ENCODE measurements around the gene CCM2L.

CCM2L gene

GRCh38 chr20:32062776-32063170, 52.5 kb downstream of the CCM2L start:
- Histone ChIP-seq H3K9me2 (replicated peaks; ENCODE audit: insufficient read depth, low read length) (no peaks in the 10 kb centered on the region), H4K20me1 (ENCODE audit: low read depth, low read length) (no peaks in the 10 kb centered on the region), H3K27ac (ENCODE audit: low read depth, low read length) (peak overlapping the region; percentile 59), H3F3A (ENCODE audit: insufficient read depth) (peaks cover 37% of the 10 kb centered on the region), H2AFZ (ENCODE audit: low read depth, low read length, severe bottlenecking) (no peak overlapping the region), H3K27me3 (ENCODE audit: low read length) (no peaks in the 10 kb centered on the region), H3K36me3 (ENCODE audit: low read length) (0 out of 2 replicates have a peak, but pooled peaks cover 3% of the 10 kb centered on the region), H3K4me3 (ENCODE audit: insufficient read depth, low read length, poor library complexity, severe bottlenecking) (no peak overlapping the region), H3K9me3 (ENCODE audit: insufficient read depth, low read length) (no peaks in the 10 kb centered on the region), H3K9ac (ENCODE audit: low read length) (peak overlapping the region; percentile 30; the same call in 1 of the 2 replicates), H3K79me2 (ENCODE audit: insufficient read depth, low read length) (peaks cover 28% of the 10 kb centered on the region), H3K4me2 (ENCODE audit: low read depth, low read length, poor library complexity, severe bottlenecking) (peak overlapping the region; percentile 27)
- TF ChIP-seq EZH2phosphoT487 (conservative IDR thresholded peaks at IDR 0.05; ENCODE audit: low read length) (no peak), CTCF (IDR thresholded peaks at IDR 0.05; ENCODE audit: insufficient read depth, low read length, poor library complexity, severe bottlenecking) (no peak)

GRCh38 chr20:32063695-32064094, 53.5 kb downstream of the CCM2L start:
- Histone ChIP-seq H3K27me3 (ENCODE audit: low read length) (no peaks in the 10 kb centered on the region), H3K36me3 (ENCODE audit: low read length) (0 out of 2 replicates have a peak, but pooled peaks cover 3% of the 10 kb centered on the region), H2AFZ (ENCODE audit: low read depth, low read length, severe bottlenecking) (no peak overlapping the region), H3K27ac (ENCODE audit: low read depth, low read length) (peak overlapping the region; percentile 59), H3K9me3 (ENCODE audit: insufficient read depth, low read length) (no peaks in the 10 kb centered on the region), H3K9ac (ENCODE audit: low read length) (no peak overlapping the region), H3K4me2 (ENCODE audit: low read depth, low read length, poor library complexity, severe bottlenecking) (no peak overlapping the region), H4K20me1 (ENCODE audit: low read depth, low read length) (no peaks in the 10 kb centered on the region), H3K79me2 (ENCODE audit: insufficient read depth, low read length) (peaks cover 27% of the 10 kb centered on the region), H3K9me2 (replicated peaks; ENCODE audit: insufficient read depth, low read length) (no peaks in the 10 kb centered on the region), H3F3A (ENCODE audit: insufficient read depth) (peaks cover 41% of the 10 kb centered on the region), H3K4me3 (ENCODE audit: insufficient read depth, low read length, poor library complexity, severe bottlenecking) (no peak overlapping the region)
- TF ChIP-seq CTCF (IDR thresholded peaks at IDR 0.05; ENCODE audit: insufficient read depth, low read length, poor library complexity, severe bottlenecking) (no peak), EZH2phosphoT487 (conservative IDR thresholded peaks at IDR 0.05; ENCODE audit: low read length) (no peak)

DNA sequence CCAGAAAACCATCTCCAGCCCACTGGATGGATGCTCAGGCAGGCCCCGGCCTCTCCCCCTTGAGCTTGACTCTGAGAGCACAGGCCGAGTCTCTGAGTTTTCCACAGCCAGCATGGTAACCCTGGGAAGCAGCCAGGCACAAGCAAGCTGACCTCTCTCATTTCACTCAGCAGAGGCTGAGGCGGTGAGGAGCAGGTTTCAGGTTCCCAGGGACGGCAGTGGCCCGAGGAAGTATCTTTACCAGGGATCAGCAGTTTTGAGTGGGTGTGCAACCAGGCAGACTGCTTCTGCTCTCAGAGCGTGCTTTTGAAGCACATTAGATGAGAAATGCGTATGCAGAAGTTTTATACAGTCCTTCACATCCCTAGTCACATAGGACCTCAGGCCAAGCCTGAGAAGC, 54.4 kb downstream of the CCM2L start:
- no peaks in the 10 kb centered on the region for H4K20me1 ChIP-seq (ENCODE audit: low read depth, low read length)
- H3K4me3 ChIP-seq (ENCODE audit: insufficient read depth, low read length, poor library complexity, severe bottlenecking): no peak overlapping the region
- no peaks in the 10 kb centered on the region for H3K9me2 ChIP-seq (replicated peaks; ENCODE audit: insufficient read depth, low read length)
- no peak overlapping the region for H3K4me2 ChIP-seq (ENCODE audit: low read depth, low read length, poor library complexity, severe bottlenecking)
- no peak overlapping the region for H2AFZ ChIP-seq (ENCODE audit: low read depth, low read length, severe bottlenecking)
- H3K27me3 ChIP-seq (ENCODE audit: low read length): no peaks in the 10 kb centered on the region
- peaks cover 27% of the 10 kb centered on the region for H3K79me2 ChIP-seq (ENCODE audit: insufficient read depth, low read length)
- peaks cover 46% of the 10 kb centered on the region for H3F3A ChIP-seq (ENCODE audit: insufficient read depth)
- 0 out of 2 replicates have a peak, but pooled peaks cover 3% of the 10 kb centered on the region for H3K36me3 ChIP-seq (ENCODE audit: low read length)
- no peaks in the 10 kb centered on the region for H3K9me3 ChIP-seq (ENCODE audit: insufficient read depth, low read length)
- H3K9ac ChIP-seq (ENCODE audit: low read length): no peak overlapping the region
- TF ChIP-seq CTCF (IDR thresholded peaks at IDR 0.05; ENCODE audit: insufficient read depth, low read length, poor library complexity, severe bottlenecking): no peak
- no peak for TF ChIP-seq EZH2phosphoT487 (conservative IDR thresholded peaks at IDR 0.05; ENCODE audit: low read length)
- peak overlapping the region; percentile 54 for H3K27ac ChIP-seq (ENCODE audit: low read depth, low read length)
